CD4-positive, CD25-positive, alpha-beta regulatory T cell (primary cell): ENCODE data around the gene SAXO1. TPM values are rescaled to one million over a fixed set of nuclear protein-coding genes. Genes with fewer than 3 reads are reported as not detected.
"Not testable (repeated sequence)": the region's sequence is repeated elsewhere in the genome, so short reads cannot be mapped to it uniquely, and the experiment has no call there.

Source experiments
- ATAC-seq, 2 donors: fragments of 150-1000 bp; cut with Tn5 transposase; one replicate each; pipeline ENCODE4 v1.10.0; 2021; ENCODE audit warnings: low read depth in 2 of 2, moderate number of reproducible peaks in 2 of 2, moderate library complexity in 1 of 2
- DNase-seq, 3 donors: peaks; one replicate each; pipeline versions ENCODE4 v3.0.0 to v3.0.0-alpha.2; 2012 to 2022; ENCODE audit warnings: mixed read lengths in 1 of 3
- H3K27ac ChIP-seq: one replicate; pipeline ENCODE4 v1.7.0; 2013; ENCODE audit warnings: mild to moderate bottlenecking, low read length; ENCODE audit not compliant: insufficient read depth, poor library complexity, severe bottlenecking
- H3K27me3 ChIP-seq: one replicate; pipeline ENCODE4 v1.7.0; 2013; ENCODE audit warnings: low read length; ENCODE audit not compliant: control insufficient read depth, insufficient read depth
- H3K36me3 ChIP-seq: one replicate; pipeline ENCODE4 v1.7.0; 2013; ENCODE audit warnings: mild to moderate bottlenecking, low read length, moderate library complexity; ENCODE audit not compliant: control insufficient read depth, insufficient read depth
- H3K4me1 ChIP-seq: 2 replicates; pipeline ENCODE4 v1.7.0; 2013; ENCODE audit warnings: mild to moderate bottlenecking, low read length; ENCODE audit not compliant: insufficient read depth, control insufficient read depth, poor library complexity, severe bottlenecking
- H3K4me3 ChIP-seq: one replicate; pipeline ENCODE4 v1.7.0; 2013; ENCODE audit warnings: low read depth, mild to moderate bottlenecking, low read length, moderate library complexity
- H3K9me3 ChIP-seq, 2 experiments: 1 replicate in 1 of 2; 2 replicates in 1 of 2; pipeline ENCODE4 v1.7.0; 2013; ENCODE audit warnings: low read length in 2 of 2, mild to moderate bottlenecking in 1 of 2, moderate library complexity in 1 of 2; ENCODE audit not compliant: control insufficient read depth in 2 of 2
- H3K27ac Mint-ChIP-seq, 3 donors: one replicate each; pipeline ENCODE4 v1.8.0; 2020 to 2022; ENCODE audit warnings: mild to moderate bottlenecking in 3 of 3, mixed read lengths in 3 of 3, moderate library complexity in 2 of 3
- H3K27me3 Mint-ChIP-seq: one replicate; pipeline ENCODE4 v1.8.0; 2022; ENCODE audit warnings: mild to moderate bottlenecking, mixed read lengths
- H3K36me3 Mint-ChIP-seq: one replicate; pipeline ENCODE4 v1.8.0; 2020; ENCODE audit warnings: mixed read lengths
- H3K4me1 Mint-ChIP-seq, 4 donors: one replicate each; pipeline ENCODE4 v1.8.0; 2020 to 2022; ENCODE audit warnings: mixed read lengths in 4 of 4, mild to moderate bottlenecking in 1 of 4
- H3K4me3 Mint-ChIP-seq, 4 donors: one replicate each; pipeline ENCODE4 v1.8.0; 2020 to 2022; ENCODE audit warnings: mild to moderate bottlenecking in 4 of 4, mixed read lengths in 4 of 4, moderate library complexity in 3 of 4
- H3K9me3 Mint-ChIP-seq, 7 donors: one replicate each; pipeline ENCODE4 v1.8.0; 2020 to 2022; ENCODE audit warnings: mixed read lengths in 7 of 7, mild to moderate bottlenecking in 3 of 7, moderate library complexity in 2 of 7
- polyA plus RNA-seq, 4 donors: library from polyadenylated mRNA; unstranded; fragments of 300-500 nt; fragmentation: Illumina TruSeq; gene quantifications; one replicate each; pipeline ENCODE4 v1.2.3, GENCODE V29; 2021
- total RNA-seq: library from RNA; stranded (reverse); gene quantifications from one replicate; pipeline ENCODE4 v1.2.3, GENCODE V29; 2022

Gene SAXO1
- total and polyA plus RNA-seq, 5 donors from 2014 or later, result 0.03 to 0.30 (median 0.10) TPM; not detected in 2

- H3K27me3 ChIP-seq, result peaks cover 2% of the 10 kb centered on the region
- H3K9me3 Mint-ChIP-seq, result no peaks in the 10 kb centered on the region
- no peak overlapping the region for H3K27ac ChIP-seq
- no peak for ATAC-seq
- no peaks in the 10 kb centered on the region for H3K36me3 ChIP-seq
- H3K4me1 Mint-ChIP-seq, result peaks cover 0 to 5% (median 0%) of the 10 kb centered on the region in 4 donors
- no peak overlapping the region for H3K27ac Mint-ChIP-seq
- no peaks in the 10 kb centered on the region for H3K4me1 ChIP-seq
- no peak overlapping the region for H3K4me3 Mint-ChIP-seq
- H3K4me3 ChIP-seq, result no peak overlapping the region
- H3K27me3 Mint-ChIP-seq, result peaks cover 18% of the 10 kb centered on the region
- peaks cover 3% of the 10 kb centered on the region for H3K36me3 Mint-ChIP-seq
- DNase-seq, result no peak
- no peaks in the 10 kb centered on the region for H3K9me3 ChIP-seq
These were observed 9.9 kb downstream of the SAXO1 start for GRCh38 chr9:19023078-19023477.

- Histone ChIP-seq H3K9me3 (no peaks in the 10 kb centered on the region), H3K36me3 (no peaks in the 10 kb centered on the region), H3K4me3 (no peak overlapping the region), H3K27ac (no peak overlapping the region), H3K27me3 (peaks cover 2% of the 10 kb centered on the region), H3K4me1 (no peaks in the 10 kb centered on the region)
- Mint-ChIP-seq H3K27me3 (peaks cover 18% of the 10 kb centered on the region), H3K4me3 (no peak overlapping the region), H3K27ac (no peak overlapping the region), H3K36me3 (peaks cover 3% of the 10 kb centered on the region), H3K9me3 (no peaks in the 10 kb centered on the region), H3K4me1 (peaks cover 0 to 5% (median 0%) of the 10 kb centered on the region in 4 donors)
- ATAC-seq (no peak), DNase-seq (no peak)
These were observed 10.8 kb downstream of the SAXO1 start for GRCh38 chr9:19022206-19022605.

- H3K4me1 Mint-ChIP-seq, H3K27ac Mint-ChIP-seq, H3K4me3 Mint-ChIP-seq, ATAC-seq, H3K36me3 ChIP-seq, DNase-seq, H3K4me1 ChIP-seq, H3K4me3 ChIP-seq, H3K36me3 Mint-ChIP-seq, H3K9me3 Mint-ChIP-seq, H3K27ac ChIP-seq, H3K27me3 ChIP-seq, H3K9me3 ChIP-seq: not testable (repeated sequence)
- peaks cover 18% of the 10 kb centered on the region for H3K27me3 Mint-ChIP-seq
These were observed 11.4 kb downstream of the SAXO1 start for GRCh38 chr9:19021649-19022048.

- DNase-seq (no peak), ATAC-seq (no peak)
- Mint-ChIP-seq H3K4me1 (peaks cover 0 to 2% (median 0%) of the 10 kb centered on the region in 4 donors), H3K27ac (no peak overlapping the region), H3K36me3 (peaks cover 3% of the 10 kb centered on the region), H3K9me3 (no peaks in the 10 kb centered on the region), H3K27me3 (peaks cover 18% of the 10 kb centered on the region), H3K4me3 (no peak overlapping the region)
- peaks cover 2% of the 10 kb centered on the region for H3K27me3 ChIP-seq
- H3K4me1 ChIP-seq, result no peaks in the 10 kb centered on the region
- H3K27ac ChIP-seq, result no peak overlapping the region
- H3K4me3 ChIP-seq, result no peak overlapping the region
- H3K9me3 ChIP-seq, result no peaks in the 10 kb centered on the region
- H3K36me3 ChIP-seq, result no peaks in the 10 kb centered on the region
These were observed 12.0 kb downstream of the SAXO1 start for GRCh38 chr9:19020886-19021455.

GRCh38 chr9:19018201-19018600 lies 14.8 kb downstream of the SAXO1 start:
- Histone ChIP-seq H3K27me3 (no peaks in the 10 kb centered on the region), H3K4me1 (no peaks in the 10 kb centered on the region), H3K9me3 (no peaks in the 10 kb centered on the region), H3K4me3 (no peak overlapping the region), H3K27ac (no peak overlapping the region), H3K36me3 (no peaks in the 10 kb centered on the region)
- Mint-ChIP-seq H3K27me3 (peaks cover 12% of the 10 kb centered on the region), H3K4me1 (peaks cover 0 to 2% (median 0%) of the 10 kb centered on the region in 4 donors), H3K36me3 (peaks cover 3% of the 10 kb centered on the region), H3K9me3 (no peaks in the 10 kb centered on the region), H3K27ac (no peak overlapping the region), H3K4me3 (no peak overlapping the region)
- ATAC-seq (no peak), DNase-seq (no peak)

- ATAC-seq (no peak), DNase-seq (no peak)
- no peak overlapping the region for H3K27ac Mint-ChIP-seq
- H3K27ac ChIP-seq, result no peak overlapping the region
- no peaks in the 10 kb centered on the region for H3K4me1 Mint-ChIP-seq
- no peaks in the 10 kb centered on the region for H3K36me3 ChIP-seq
- no peaks in the 10 kb centered on the region for H3K27me3 ChIP-seq
- H3K4me1 ChIP-seq, result no peaks in the 10 kb centered on the region
- H3K9me3 Mint-ChIP-seq, result peaks cover 0 to 2% (median 0%) of the 10 kb centered on the region in 7 donors
- no peak overlapping the region for H3K4me3 ChIP-seq
- no peak overlapping the region for H3K4me3 Mint-ChIP-seq
- H3K27me3 Mint-ChIP-seq, result no peaks in the 10 kb centered on the region
- H3K9me3 ChIP-seq, result no peaks in the 10 kb centered on the region
- no peaks in the 10 kb centered on the region for H3K36me3 Mint-ChIP-seq
These were observed 23.5 kb downstream of the SAXO1 start for GRCh38 chr9:19009391-19009965.

GRCh38 chr9:19000133-19000532 lies 32.9 kb downstream of the SAXO1 start:
- H3K9me3 Mint-ChIP-seq, result peaks cover 0 to 21% (median 7%) of the 10 kb centered on the region in 7 donors
- DNase-seq, result no peak
- H3K27ac ChIP-seq, result no peak overlapping the region
- H3K36me3 ChIP-seq, result no peaks in the 10 kb centered on the region
- H3K27ac Mint-ChIP-seq, result no peak overlapping the region
- no peaks in the 10 kb centered on the region for H3K4me1 ChIP-seq
- no peak overlapping the region for H3K4me3 ChIP-seq
- no peaks in the 10 kb centered on the region for H3K27me3 Mint-ChIP-seq
- ATAC-seq, result no peak
- H3K9me3 ChIP-seq, result no peaks in the 10 kb centered on the region
- no peaks in the 10 kb centered on the region for H3K4me1 Mint-ChIP-seq
- H3K27me3 ChIP-seq, result no peaks in the 10 kb centered on the region
- H3K36me3 Mint-ChIP-seq, result no peaks in the 10 kb centered on the region
- H3K4me3 Mint-ChIP-seq, result no peak overlapping the region

- H3K4me1 Mint-ChIP-seq, result no peaks in the 10 kb centered on the region
These were observed 33.7 kb downstream of the SAXO1 start for GRCh38 chr9:18999173-18999785.

More at GRCh38 chr9:18999173-18999785, 33.7 kb downstream of the SAXO1 start:
- ATAC-seq (no peak), DNase-seq (no peak)
- peaks cover 0 to 21% (median 7%) of the 10 kb centered on the region in 7 donors for H3K9me3 Mint-ChIP-seq
- H3K27me3 ChIP-seq, result no peaks in the 10 kb centered on the region
- no peaks in the 10 kb centered on the region for H3K27me3 Mint-ChIP-seq
- no peaks in the 10 kb centered on the region for H3K9me3 ChIP-seq
- H3K27ac ChIP-seq, result no peak overlapping the region
- H3K4me3 ChIP-seq, result no peak overlapping the region
- no peak overlapping the region for H3K27ac Mint-ChIP-seq
- no peaks in the 10 kb centered on the region for H3K36me3 Mint-ChIP-seq
- no peaks in the 10 kb centered on the region for H3K36me3 ChIP-seq
- no peak overlapping the region for H3K4me3 Mint-ChIP-seq
- no peaks in the 10 kb centered on the region for H3K4me1 ChIP-seq
